ENCODE data around the gene CD2BP2.

- TF ChIP-seq POLR2A (IDR thresholded peaks at IDR 0.05): no peak
- no peak for TF ChIP-seq CTCF (IDR thresholded peaks at IDR 0.05)
Measured at GRCh38 chr16:30398661-30399434, 43.7 kb upstream of the CD2BP2 start.

Measured in thyroid gland (tissue), 4 donors.